ENCODE measurements around the gene CGB2.
"Not testable (repeated sequence)": the region's sequence is repeated elsewhere in the genome, so short reads cannot be mapped to it uniquely, and the experiment has no call there.

CGB2 gene

DNA sequence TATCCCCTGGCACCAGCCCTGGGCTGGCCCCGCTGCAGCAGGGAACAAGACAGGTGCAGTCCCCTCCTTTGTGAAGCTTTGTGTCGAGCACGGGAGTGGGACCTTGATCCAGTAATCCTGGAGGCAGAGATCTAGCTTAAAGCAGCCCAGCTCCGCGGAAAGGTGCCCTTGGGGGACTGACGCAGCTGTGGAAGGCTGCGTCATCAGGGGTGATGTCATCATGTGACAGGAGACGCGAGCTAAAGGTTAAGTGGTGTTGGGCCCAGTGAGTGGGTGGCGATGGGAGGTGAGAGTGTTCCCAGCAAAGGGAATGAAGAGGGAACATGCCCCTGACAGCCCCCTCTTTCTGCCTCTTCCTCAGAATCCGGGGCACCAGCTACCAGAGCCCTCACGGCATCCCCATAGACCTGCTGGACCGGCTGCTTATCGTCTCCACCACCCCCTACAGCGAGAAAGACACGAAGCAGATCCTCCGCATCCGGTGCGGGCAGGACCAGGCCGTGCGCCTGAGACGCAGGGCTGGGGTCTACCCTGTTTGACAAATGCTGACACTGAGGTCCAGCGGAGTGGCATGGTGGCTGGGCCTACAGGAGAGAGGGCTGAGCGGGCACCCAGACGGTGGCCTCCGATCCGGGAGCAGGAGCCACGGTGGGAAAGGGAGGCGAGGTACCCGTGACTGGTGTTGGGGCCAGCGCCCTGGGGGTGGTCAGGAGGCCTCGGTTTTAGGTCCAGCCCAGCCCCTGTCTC lies 17.4 kb upstream of the CGB2 start:
- H3K4me3 ChIP-seq (replicated peaks; ENCODE audit: low read depth, low read length) = no peak overlapping the region
- peaks cover 24% of the 10 kb centered on the region for H3K36me3 ChIP-seq (ENCODE audit: control insufficient read depth, insufficient read depth, low read length)
- DNase-seq (ENCODE audit: extremely low read depth, insufficient read length) = no peak
- TF ChIP-seq, protein P1, sequence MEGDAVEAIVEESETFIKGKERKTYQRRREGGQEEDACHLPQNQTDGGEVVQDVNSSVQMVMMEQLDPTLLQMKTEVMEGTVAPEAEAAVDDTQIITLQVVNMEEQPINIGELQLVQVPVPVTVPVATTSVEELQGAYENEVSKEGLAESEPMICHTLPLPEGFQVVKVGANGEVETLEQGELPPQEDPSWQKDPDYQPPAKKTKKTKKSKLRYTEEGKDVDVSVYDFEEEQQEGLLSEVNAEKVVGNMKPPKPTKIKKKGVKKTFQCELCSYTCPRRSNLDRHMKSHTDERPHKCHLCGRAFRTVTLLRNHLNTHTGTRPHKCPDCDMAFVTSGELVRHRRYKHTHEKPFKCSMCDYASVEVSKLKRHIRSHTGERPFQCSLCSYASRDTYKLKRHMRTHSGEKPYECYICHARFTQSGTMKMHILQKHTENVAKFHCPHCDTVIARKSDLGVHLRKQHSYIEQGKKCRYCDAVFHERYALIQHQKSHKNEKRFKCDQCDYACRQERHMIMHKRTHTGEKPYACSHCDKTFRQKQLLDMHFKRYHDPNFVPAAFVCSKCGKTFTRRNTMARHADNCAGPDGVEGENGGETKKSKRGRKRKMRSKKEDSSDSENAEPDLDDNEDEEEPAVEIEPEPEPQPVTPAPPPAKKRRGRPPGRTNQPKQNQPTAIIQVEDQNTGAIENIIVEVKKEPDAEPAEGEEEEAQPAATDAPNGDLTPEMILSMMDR (IDR thresholded peaks at IDR 0.05; ENCODE audit: insufficient read depth, low read length, poor library complexity, severe bottlenecking) = no peak
- no peaks in the 10 kb centered on the region for H3K27me3 ChIP-seq (replicated peaks; ENCODE audit: control insufficient read depth, insufficient read depth, low read length)

DNA sequence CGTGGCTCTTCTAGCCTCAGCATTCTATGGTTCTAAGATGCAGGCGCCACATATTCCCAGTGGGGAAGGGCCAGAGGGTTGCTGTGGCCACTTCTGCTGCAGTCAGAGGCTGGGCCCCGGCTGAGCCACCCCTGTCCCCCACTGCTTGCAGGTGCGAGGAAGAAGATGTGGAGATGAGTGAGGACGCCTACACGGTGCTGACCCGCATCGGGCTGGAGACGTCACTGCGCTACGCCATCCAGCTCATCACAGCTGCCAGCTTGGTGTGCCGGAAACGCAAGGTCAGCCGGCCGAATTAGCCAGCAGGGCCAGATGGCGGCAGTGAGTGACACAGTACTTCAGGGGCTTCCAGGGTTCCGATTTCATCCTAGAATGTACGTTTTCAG lies 16.8 kb upstream of the CGB2 start:
- TF ChIP-seq, protein P1 (IDR thresholded peaks at IDR 0.05; ENCODE audit: insufficient read depth, low read length, poor library complexity, severe bottlenecking) = no peak
- no peak for DNase-seq (ENCODE audit: extremely low read depth, insufficient read length)
- H3K36me3 ChIP-seq (ENCODE audit: control insufficient read depth, insufficient read depth, low read length) = peaks cover 23% of the 10 kb centered on the region
- no peaks in the 10 kb centered on the region for H3K27me3 ChIP-seq (replicated peaks; ENCODE audit: control insufficient read depth, insufficient read depth, low read length)
- no peak overlapping the region for H3K4me3 ChIP-seq (replicated peaks; ENCODE audit: low read depth, low read length)

DNA sequence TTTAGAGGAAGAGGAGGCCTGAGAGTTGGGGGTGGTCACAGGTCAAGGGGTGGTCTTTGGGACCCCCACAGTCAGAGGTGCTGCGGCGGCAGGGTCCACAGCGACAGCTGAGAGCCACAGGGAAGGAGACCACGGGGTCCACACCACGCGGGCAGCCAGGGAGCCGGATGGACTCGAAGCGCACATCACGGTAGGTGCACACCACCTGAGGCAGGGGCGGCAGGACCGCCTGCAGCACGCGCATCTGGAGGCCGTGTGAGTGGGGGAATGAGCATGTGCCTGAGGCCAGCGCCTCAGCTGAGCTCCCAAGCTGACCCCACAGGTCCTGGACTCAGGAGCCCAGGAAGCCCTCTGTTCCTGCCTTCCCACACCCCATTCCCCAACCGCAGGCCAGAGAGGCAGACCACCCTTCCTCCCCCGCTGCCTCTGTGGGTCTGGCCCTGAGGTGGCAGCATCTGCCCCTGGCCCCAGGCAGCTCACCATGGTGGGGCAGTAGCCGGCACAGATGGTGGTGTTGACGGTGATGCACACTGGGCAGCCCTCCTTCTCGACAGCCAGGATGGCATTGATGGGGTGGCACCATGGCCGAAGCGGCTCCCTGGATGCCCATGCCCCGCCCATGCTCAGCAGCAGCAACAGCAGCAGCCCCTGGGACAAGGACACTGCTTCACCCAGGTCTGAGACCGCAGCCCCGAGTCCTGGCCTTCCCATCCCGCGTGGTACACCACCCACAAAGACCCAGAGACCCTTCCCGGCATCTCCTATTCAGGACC lies 15.4 kb upstream of the CGB2 start:
- TF ChIP-seq, protein P1 (IDR thresholded peaks at IDR 0.05; ENCODE audit: insufficient read depth, low read length, poor library complexity, severe bottlenecking) = no peak
- no peaks in the 10 kb centered on the region for H3K27me3 ChIP-seq (replicated peaks; ENCODE audit: control insufficient read depth, insufficient read depth, low read length)
- H3K4me3 ChIP-seq (replicated peaks; ENCODE audit: low read depth, low read length) = no peak overlapping the region
- peaks cover 16% of the 10 kb centered on the region for H3K36me3 ChIP-seq (ENCODE audit: control insufficient read depth, insufficient read depth, low read length)
- DNase-seq (ENCODE audit: extremely low read depth, insufficient read length) = no peak

DNA sequence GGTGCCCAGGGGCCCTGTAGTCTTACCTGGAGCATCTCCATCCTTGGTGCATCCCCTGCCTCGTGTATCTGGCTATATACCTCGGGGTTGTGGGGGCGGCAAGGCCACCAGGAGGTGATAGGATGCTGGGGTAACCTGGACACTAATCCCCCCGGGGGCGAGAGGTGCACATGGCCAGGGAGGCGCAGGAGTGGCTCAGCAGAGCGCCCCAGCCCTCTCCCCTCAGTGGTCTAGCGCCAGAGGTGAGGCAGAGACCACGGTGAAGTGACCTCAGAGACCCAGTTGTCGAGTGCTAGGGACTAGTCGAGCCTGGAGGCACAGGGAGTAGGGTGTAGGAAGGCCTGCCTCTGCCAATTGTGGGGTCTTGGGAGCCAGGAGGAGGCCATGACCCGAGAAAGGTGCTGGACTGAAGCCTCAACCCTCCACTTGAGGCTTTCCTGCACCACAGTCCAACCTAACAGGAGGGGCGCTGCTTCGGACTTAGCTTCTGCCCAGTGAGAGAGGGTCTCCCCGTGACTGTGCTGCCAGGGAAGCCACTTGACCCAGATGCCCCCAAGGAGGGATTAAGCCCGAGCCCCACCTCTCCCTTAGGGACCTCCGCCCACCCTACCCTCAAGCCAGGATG lies 14.5 kb upstream of the CGB2 start, which contains the start of gene LHB:
TSS of gene LHB (minus strand) at position 51 of the 625 bp plus-strand sequence. CDS start at position 41, 10 bp downstream.
- Histone ChIP-seq H3K36me3 (ENCODE audit: control insufficient read depth, insufficient read depth, low read length) (peaks cover 9% of the 10 kb centered on the region), H3K27me3 (replicated peaks; ENCODE audit: control insufficient read depth, insufficient read depth, low read length) (no peaks in the 10 kb centered on the region), H3K4me3 (replicated peaks; ENCODE audit: low read depth, low read length) (peak within 1 kb of the TSS; percentile 39)
- DNase-seq (ENCODE audit: extremely low read depth, insufficient read length) = no peak
- TF ChIP-seq, protein P1 (IDR thresholded peaks at IDR 0.05; ENCODE audit: insufficient read depth, low read length, poor library complexity, severe bottlenecking) = no peak

DNA sequence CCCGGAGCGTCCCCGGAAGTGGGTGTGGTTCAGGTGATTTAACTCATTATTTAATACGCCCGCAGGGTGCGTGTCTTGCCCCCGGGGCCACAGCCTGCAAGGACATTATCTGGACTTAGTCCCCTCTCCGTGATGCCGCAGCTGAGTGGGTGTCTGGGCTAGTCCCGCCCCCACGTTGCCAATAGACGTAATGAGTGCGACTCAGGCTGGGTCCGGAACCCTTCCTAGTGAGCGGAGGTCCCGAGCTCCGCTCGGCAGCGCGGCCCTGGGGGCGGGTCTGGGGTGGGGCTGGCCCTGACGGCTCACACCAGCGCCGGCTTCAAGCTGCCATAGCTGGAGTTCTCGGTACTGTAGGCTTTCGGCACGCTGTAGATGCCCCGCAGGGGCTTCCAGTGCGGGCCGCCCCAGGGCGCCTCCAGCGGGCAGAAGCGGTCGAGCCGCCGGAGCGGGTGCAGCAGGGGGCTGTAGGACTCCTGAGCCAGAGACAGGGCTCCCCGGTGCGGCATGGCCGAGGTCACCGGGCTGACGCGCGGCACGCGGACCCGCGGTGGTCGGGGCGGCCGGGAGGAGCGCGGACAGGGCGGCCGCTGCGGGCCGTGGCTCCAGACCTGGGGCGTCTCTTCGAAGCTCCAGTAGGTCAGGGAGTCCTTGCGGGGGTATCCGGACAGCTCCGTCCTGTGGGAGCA lies 13.9 kb upstream of the CGB2 start:
- Histone ChIP-seq H3K4me3 (replicated peaks; ENCODE audit: low read depth, low read length) (peak overlapping the region; percentile 39), H3K36me3 (ENCODE audit: control insufficient read depth, insufficient read depth, low read length) (peaks cover 9% of the 10 kb centered on the region), H3K27me3 (replicated peaks; ENCODE audit: control insufficient read depth, insufficient read depth, low read length) (no peaks in the 10 kb centered on the region)
- TF ChIP-seq, protein P1 (IDR thresholded peaks at IDR 0.05; ENCODE audit: insufficient read depth, low read length, poor library complexity, severe bottlenecking) = peak; percentile 78
- DNase-seq (ENCODE audit: extremely low read depth, insufficient read length) = peak; percentile 74

DNA sequence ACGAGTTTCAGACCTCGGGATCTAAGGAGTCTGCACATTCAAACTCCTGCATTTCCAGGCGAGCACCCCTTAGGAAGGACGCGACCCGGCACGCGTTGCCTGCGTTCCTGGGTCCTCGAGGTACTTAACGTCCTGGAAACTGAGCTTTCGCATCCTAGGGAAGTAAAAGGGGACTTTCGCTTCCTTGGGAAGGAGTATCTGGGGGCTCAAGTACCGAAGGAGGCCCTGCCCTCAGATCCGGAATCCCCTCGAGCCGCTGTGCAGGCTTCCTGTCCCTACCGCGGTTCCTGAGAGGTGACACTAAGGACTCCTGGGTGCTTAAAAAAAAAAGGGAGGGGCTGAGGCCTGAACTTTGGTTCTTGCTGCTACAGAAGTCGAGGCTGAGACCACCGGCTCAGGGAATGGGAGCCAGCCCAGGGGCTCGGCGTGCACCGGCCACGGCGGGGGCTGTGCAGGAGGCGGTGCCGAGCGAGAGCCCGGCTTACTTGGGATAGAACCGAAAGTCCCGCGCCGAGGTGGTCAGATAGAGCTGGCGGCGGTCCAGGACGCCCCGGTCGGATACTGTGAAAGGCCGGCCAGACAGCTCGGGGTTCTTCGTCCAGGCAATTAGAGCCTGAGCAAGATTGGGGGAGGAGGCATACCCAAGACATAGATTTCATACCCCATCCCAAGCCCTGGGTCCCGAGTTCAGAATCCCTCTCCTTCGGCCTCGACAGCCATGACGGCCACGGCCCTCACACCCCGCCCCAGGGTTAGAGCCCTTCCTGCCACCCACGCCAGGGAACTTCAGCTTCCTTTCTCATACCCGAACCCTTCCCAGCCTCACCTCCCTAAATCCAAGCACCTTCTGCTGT lies 13.1 kb upstream of the CGB2 start:
- not testable (repeated sequence) for DNase-seq (ENCODE audit: extremely low read depth, insufficient read length); H3K27me3 ChIP-seq (replicated peaks; ENCODE audit: control insufficient read depth, insufficient read depth, low read length); H3K36me3 ChIP-seq (ENCODE audit: control insufficient read depth, insufficient read depth, low read length)
- H3K4me3 ChIP-seq (replicated peaks; ENCODE audit: low read depth, low read length) = peak overlapping the region; percentile 46

Measured in GM06990 (cell line).